Thymus (tissue), 11 donors: ENCODE results near the gene IGSF9B. TPM values are rescaled to one million over a fixed set of nuclear protein-coding genes. Genes with fewer than 3 reads are reported as not detected.

Source experiments
- DNase-seq, 9 donors: peaks; one replicate each; pipeline ENCODE4 v3.0.0-alpha.2; 2013; ENCODE audit warnings: low spot score in 9 of 9, low read depth in 6 of 9, missing footprints in 1 of 9
- H3K27ac ChIP-seq, 2 donors: one replicate each; pipeline ENCODE4 v1.5.1; 2013; ENCODE audit warnings: control low read depth in 1 of 2, low read depth in 1 of 2, low read length in 1 of 2, mild to moderate bottlenecking in 1 of 2, moderate library complexity in 1 of 2
- H3K27me3 ChIP-seq, 2 donors: one replicate each; pipeline ENCODE4 v1.5.1; 2013; ENCODE audit warnings: low read length in 1 of 2; ENCODE audit not compliant: control insufficient read depth in 2 of 2, insufficient read depth in 1 of 2
- H3K36me3 ChIP-seq, 2 donors: one replicate each; pipeline ENCODE4 v1.5.1; 2013; ENCODE audit warnings: low read length in 1 of 2, mild to moderate bottlenecking in 1 of 2, moderate library complexity in 1 of 2; ENCODE audit not compliant: control insufficient read depth in 2 of 2, insufficient read depth in 2 of 2
- H3K4me1 ChIP-seq, 2 donors: one replicate each; pipeline ENCODE4 v1.5.1; 2013; ENCODE audit warnings: low read length in 2 of 2; ENCODE audit not compliant: control insufficient read depth in 2 of 2, insufficient read depth in 2 of 2
- H3K4me3 ChIP-seq, 2 donors: one replicate each; pipeline ENCODE4 v1.5.1; 2013; ENCODE audit warnings: low read length in 2 of 2, control low read depth in 1 of 2, mild to moderate bottlenecking in 1 of 2
- H3K9me3 ChIP-seq, 2 donors: one replicate each; pipeline ENCODE4 v1.5.1; 2013; ENCODE audit warnings: low read length in 1 of 2, mild to moderate bottlenecking in 1 of 2; ENCODE audit not compliant: control insufficient read depth in 2 of 2, insufficient read depth in 1 of 2
- WGBS: extraction: QIAGEN DNeasy Blood & Tissue Kit; methylation state at CpG from one replicate; pipeline ENCODE4 v1.1.7; 2013; 5-methylcytosine and 5-hydroxymethylcytosine counted together
- polyA plus RNA-seq: library from polyadenylated mRNA; stranded (reverse); fragments of 200-250 nt; gene quantifications from one replicate; pipeline ENCODE4 v1.2.3, GENCODE V29; 2013
- total RNA-seq: library from RNA; stranded (reverse); fragments of 120-200 nt; gene quantifications from one replicate; pipeline ENCODE4 v1.2.4, GENCODE V29; 2013
- donor health status: healthy.

The IGSF9B gene
- total and polyA plus RNA-seq, 2 donors, result 1.6 to 1.8 TPM

- no peaks in the 10 kb centered on the region for H3K36me3 ChIP-seq
Measured at GRCh38 chr11:133889188-133889587, 67.6 kb downstream of the IGSF9B start.

GRCh38 chr11:133887692-133888332 is 69.0 kb downstream of the IGSF9B start:
- Histone ChIP-seq H3K9me3 (no peaks in the 10 kb centered on the region), H3K27ac (no peak overlapping the region), H3K27me3 (no peaks in the 10 kb centered on the region), H3K4me3 (no peak overlapping the region), H3K36me3 (no peaks in the 10 kb centered on the region), H3K4me1 (no peaks in the 10 kb centered on the region)
- WGBS, result 76% methylated on average over 5 of the region's 5 CpGs
- no peak for DNase-seq

More at GRCh38 chr11:133889188-133889587, 67.6 kb downstream of the IGSF9B start:
- 87% methylated on average over 5 of the region's 5 CpGs for WGBS
- H3K4me1 ChIP-seq, result no peaks in the 10 kb centered on the region
- H3K27me3 ChIP-seq, result no peaks in the 10 kb centered on the region
- no peak overlapping the region for H3K27ac ChIP-seq
- H3K9me3 ChIP-seq, result no peaks in the 10 kb centered on the region
- H3K4me3 ChIP-seq, result no peak overlapping the region
- DNase-seq, result no peak

- no peak overlapping the region for H3K4me3 ChIP-seq
- H3K27me3 ChIP-seq, result no peaks in the 10 kb centered on the region
- H3K4me1 ChIP-seq, result no peaks in the 10 kb centered on the region
- 87% methylated on average over 3 of the region's 3 CpGs for WGBS
- H3K36me3 ChIP-seq, result no peaks in the 10 kb centered on the region
- no peak for DNase-seq
- no peaks in the 10 kb centered on the region for H3K9me3 ChIP-seq
- H3K27ac ChIP-seq, result no peak overlapping the region
Measured at GRCh38 chr11:133886029-133886428, 70.7 kb downstream of the IGSF9B start.

- 95% methylated on average over 1 of the region's 1 CpG for WGBS
- no peaks in the 10 kb centered on the region for H3K4me1 ChIP-seq
Measured at GRCh38 chr11:133872160-133872559, 84.6 kb downstream of the IGSF9B start.

GRCh38 chr11:133867456-133867855 is 89.3 kb downstream of the IGSF9B start:
- H3K4me1 ChIP-seq, result no peaks in the 10 kb centered on the region
- no peak for DNase-seq
- no peak overlapping the region for H3K4me3 ChIP-seq
- no peaks in the 10 kb centered on the region for H3K9me3 ChIP-seq
- no peaks in the 10 kb centered on the region for H3K27me3 ChIP-seq
- H3K36me3 ChIP-seq, result no peaks in the 10 kb centered on the region
- H3K27ac ChIP-seq, result no peak overlapping the region

More at GRCh38 chr11:133872160-133872559, 84.6 kb downstream of the IGSF9B start:
- no peak overlapping the region for H3K4me3 ChIP-seq
- no peaks in the 10 kb centered on the region for H3K27me3 ChIP-seq
- DNase-seq, result no peak
- H3K27ac ChIP-seq, result no peak overlapping the region
- H3K9me3 ChIP-seq, result no peaks in the 10 kb centered on the region
- no peaks in the 10 kb centered on the region for H3K36me3 ChIP-seq

GRCh38 chr11:133865466-133865865 is 91.3 kb downstream of the IGSF9B start:
- no peak for DNase-seq
- no peak overlapping the region for H3K4me3 ChIP-seq
- WGBS, result 98% methylated on average over 11 of the region's 11 CpGs
- no peaks in the 10 kb centered on the region for H3K4me1 ChIP-seq
- no peaks in the 10 kb centered on the region for H3K27me3 ChIP-seq
- no peaks in the 10 kb centered on the region for H3K9me3 ChIP-seq
- no peaks in the 10 kb centered on the region for H3K36me3 ChIP-seq
- H3K27ac ChIP-seq, result no peak overlapping the region

GRCh38 chr11:133864756-133865155 is 92.0 kb downstream of the IGSF9B start:
- Histone ChIP-seq H3K9me3 (no peaks in the 10 kb centered on the region), H3K4me3 (no peak overlapping the region), H3K27me3 (no peaks in the 10 kb centered on the region), H3K27ac (no peak overlapping the region), H3K4me1 (no peaks in the 10 kb centered on the region), H3K36me3 (no peaks in the 10 kb centered on the region)
- DNase-seq, result no peak
- 95% methylated on average over 26 of the region's 26 CpGs for WGBS

GRCh38 chr11:133860151-133860550 is 96.6 kb downstream of the IGSF9B start:
- 94% methylated on average over 6 of the region's 6 CpGs for WGBS
- H3K36me3 ChIP-seq, result no peaks in the 10 kb centered on the region
- H3K9me3 ChIP-seq, result no peaks in the 10 kb centered on the region
- no peaks in the 10 kb centered on the region for H3K27me3 ChIP-seq
- H3K4me3 ChIP-seq, result no peak overlapping the region
- no peak overlapping the region for H3K27ac ChIP-seq
- no peak for DNase-seq
- no peaks in the 10 kb centered on the region for H3K4me1 ChIP-seq
